CD4-positive, alpha-beta T cell treated with Interleukin-21 for 1 hour (primary cell): ENCODE data around the gene HSPA9.
A peak's percentile ranks its signal among the peaks of the same experiment; 100 is the strongest.

ENCODE experiments used
- DNase-seq: peaks from one replicate; pipeline ENCODE4 v3.0.0-alpha.2; 2020

Gene HSPA9

DNA sequence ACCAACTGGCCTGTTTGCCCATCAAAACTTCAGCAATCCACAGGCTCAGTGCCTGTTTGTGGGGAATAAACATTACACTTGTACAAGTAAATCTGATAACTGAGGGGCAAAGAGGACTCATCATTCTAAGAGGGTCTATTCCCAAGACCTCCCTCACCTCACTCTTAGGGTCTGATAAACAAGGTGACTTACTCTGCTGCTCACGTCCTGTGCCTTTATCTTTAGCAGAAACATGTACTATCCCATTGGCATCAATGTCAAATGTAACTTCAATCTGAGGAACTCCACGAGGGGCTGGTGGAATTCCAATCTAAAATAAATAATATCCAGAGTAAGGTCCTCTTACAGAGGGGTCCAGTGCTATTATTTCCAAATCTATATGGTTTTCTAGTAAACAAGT is 17.5 kb downstream of the HSPA9 start:
- DNase-seq = no peak

DNA sequence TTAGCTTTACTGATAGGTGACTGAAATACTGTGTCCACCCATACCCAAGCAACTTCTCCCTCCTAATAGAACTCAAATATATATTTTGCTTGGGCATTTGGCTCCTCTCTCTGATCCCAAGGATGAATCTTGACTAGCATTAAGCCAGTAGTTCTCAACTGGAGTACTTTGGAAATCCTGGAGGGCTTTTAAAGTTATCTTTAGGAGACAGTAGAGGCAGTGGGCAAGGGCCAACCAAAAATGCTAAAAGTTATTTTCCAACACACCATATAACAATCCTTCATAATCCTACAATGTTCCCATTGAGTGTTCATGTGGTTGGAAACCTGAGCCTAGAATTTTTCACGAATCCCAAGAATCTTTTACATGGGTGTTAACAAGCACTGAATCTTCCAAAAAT is 21.1 kb downstream of the HSPA9 start:
- DNase-seq = no peak

- DNase-seq = no peak
Measured at GRCh38 chr5:138553437-138554095, 21.6 kb downstream of the HSPA9 start.

- DNase-seq = no peak
Measured at GRCh38 chr5:138552657-138553056, 22.5 kb downstream of the HSPA9 start.

DNA sequence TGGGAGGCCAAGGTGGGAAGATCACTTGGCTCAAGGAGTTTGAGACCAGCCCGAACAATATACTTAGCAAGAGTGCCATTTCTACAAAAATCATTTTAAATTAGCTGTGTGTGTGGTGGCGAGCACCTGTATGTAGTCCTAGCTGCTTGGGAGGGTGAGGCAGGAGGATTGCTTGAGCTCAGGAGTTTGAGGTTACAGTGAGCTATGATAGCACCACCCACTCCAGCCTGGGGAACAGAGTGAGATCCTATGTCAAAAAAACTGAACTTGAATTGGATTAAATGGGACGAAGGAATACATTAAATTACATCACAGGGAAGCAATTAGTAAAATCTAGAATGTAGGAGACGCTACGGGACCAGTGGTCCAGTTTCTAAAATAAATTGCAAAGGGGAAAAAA is 25.8 kb downstream of the HSPA9 start:
- DNase-seq = no peak

DNA sequence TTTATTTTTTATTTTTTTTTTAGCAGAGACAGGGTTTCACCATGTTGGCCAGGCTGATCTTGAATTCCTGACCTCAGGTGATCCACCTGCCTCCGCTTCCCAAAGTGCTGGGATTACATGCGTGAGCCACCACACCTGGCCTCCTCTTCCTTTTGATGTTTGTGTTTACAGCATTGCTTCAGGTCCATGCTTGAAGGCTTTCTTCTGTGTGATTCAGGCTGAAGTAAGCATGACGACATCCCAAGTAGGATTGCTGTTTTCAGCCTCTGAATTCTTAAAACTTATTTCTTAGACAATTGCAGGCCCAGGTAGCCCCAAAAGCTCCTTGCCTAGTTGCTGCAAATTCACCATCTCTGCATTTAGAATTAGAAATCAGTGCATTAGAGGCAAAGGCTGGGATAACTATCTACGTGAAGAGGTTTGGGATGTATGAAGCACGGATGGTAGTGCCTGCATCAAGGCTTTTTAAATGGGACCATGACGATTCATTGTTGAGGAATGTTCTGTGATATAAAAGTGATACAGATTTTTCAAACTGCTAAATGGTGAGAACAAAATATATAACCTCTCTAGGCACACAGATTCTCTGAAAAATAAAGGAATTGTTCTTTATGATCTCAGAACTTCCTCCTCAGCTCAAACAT is 29.2 kb downstream of the HSPA9 start:
- no peak for DNase-seq

DNA sequence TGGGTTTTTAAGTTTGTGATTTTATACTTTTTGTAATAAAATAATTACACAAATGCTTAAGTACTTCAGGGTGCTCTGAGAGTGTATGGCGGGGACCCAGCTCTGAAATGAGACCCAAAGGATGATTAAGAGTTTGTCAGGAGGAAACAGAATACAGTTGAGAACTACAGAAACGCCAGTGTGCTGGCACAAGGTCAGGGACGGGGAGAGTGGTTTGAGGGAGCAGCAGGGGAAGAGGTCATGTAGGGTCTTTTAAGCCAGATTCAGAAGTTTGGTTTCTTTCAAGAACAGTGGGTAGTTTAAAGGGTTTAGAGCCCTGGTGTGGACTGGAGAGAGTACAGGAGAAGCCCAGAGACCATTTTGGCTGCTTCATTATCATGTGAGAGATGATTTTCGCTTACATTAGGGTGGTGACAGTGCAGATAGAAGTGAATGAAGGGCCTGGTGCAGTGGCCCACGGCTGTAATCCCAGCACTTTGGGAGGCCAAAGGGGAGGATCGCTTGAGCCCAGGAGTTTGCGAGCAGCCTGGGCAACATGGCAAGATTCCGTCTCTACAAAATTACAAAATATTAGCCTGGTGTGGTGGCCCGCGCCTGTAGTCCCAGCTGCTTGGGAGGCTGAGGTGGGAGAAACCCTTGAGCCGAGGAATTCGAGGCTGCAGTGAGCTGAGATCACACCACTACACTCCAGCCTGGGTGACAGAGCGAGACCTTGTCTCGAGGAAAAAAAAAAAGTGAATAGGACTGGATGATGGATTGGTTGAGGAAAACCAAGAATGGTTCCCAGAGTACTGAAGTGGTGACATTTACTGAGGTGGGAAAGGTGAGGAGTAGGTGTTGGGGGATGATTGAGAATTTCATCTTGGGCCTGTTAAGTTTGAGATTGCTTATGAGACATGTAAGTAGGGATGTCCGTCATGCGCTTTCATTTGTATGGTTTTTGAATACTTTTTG is 30.7 kb downstream of the HSPA9 start:
- DNase-seq = peak; percentile 17

DNA sequence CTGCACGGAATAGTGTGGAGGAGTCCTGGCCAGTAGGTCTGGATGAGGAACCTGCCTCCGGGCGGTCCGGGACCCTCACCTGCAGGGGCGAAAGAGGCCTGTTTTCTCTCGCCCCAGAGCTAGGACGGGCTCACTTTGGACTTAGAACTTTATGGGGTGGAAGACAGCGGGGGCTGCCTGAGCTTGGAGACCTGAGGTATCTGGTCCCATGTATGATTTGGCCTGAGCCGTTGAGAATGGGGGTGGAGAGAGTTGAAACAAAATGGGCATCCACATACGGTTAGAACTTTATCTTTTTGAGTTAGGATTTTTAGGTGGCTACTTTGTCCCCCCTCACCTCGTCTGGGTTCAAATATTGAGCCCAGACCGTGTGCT is 31.5 kb downstream of the HSPA9 start:
- no peak for DNase-seq

DNA sequence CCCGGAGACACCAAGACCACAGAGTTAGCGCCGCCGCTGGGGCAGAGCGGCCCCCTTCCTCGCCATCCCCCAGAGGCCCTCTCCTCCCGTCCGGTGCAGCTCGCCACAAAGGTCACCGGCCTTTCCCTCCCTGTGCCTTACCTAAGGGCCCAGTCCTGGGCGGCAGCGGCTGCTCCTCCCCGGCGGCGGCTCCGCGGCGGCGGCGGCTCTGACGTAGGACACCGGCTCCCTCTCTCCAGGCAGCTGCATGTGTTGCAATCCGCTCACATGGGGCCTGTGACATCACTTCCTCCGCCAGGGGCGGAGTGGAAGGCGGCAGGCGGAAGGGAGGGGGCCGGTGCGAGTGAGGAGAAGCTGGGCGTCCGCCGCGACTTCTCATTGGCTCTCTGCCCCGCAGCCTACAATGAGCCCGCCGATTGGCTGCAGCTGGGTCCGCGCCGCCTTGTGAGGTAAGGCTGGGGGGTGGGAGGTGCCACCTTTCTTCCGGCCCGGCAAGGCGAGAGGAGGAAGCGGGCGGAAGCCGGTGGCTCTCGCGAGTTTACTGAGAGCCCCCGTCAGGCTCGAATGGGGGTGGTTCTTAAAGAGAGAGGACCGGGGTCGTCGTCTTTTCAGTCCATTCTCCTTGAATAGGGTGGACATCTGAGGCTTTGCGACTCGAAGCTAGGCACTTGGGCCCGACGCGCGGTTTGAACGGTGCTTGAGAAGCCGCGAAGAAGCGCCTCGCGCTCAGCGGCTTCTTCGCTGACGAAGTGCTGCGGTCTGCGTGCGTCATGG is 32.1 kb downstream of the HSPA9 start, which contains the start of gene ETF1:
ETF1 (minus strand) TSS at position 281 of the 774 bp plus-strand sequence. CDS start 318 bp downstream, outside the sequence.
- DNase-seq = peak; percentile 100

DNA sequence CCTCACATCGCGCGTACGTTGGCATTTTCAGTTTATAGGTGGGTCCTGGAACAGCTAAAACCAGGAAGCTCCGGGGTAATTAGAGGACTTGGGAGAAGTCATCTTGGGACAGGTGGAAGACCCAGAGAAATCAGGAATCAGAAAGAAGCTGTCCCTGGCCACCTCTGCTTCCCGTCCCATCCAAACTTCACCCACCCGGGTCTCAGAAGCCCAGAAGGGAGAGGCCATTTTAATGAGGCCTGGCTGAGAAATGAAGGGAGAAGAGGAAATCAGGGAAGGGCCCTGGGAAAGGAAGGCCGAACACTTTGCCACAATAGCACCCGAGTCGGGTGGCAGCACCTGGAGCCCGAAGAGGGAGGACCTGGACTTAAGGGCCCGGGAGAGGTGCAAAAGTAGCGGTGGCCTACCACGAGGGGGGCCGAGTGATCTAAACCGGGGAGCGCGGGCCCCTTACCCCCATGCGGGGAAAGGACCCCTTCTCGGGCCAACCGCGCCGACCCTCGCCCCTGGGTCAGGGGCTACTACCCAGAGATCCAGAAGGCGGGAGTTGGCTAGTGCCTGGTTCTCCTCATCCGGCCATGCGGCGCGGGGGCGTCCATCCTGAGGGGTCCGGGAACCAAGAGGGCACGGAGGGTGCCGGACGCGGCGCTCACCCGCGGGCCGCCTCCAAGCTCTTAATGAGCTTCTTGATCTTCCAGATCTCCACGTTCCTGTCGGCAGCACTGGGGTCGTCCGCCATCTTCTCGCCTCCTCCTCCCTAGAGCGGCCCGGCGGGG is 32.8 kb downstream of the HSPA9 start:
- DNase-seq = peak; percentile 20

DNA sequence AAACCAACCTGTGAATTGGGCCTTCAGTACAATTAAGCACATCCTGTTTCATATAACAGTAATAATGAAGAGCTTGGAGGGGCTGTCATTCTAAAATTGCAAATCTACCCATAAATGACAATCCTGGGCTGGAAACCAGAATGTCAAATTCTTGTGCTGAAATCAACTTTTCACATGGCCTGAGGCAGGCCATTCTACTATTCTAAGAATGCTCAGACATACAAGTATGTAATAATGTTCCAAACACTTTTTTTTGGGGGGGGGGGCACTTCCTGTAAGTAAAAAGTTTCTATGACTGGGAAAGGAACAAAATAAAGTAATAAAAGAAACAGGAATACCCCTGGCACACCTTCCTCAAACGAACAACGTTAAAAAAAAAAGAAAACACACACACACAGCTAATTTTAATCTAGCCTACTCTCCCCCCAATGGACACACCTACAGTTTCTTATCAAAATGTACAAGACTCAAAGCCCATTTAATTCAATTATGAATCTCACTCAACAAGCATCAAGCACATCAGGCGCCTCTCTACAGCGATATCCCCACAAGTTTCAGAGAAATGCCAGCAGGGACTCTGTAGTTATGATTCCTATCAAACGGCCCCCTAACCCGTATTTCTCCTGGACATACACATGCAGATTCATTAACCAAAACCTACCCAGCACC is 33.6 kb downstream of the HSPA9 start:
- no peak for DNase-seq

DNA sequence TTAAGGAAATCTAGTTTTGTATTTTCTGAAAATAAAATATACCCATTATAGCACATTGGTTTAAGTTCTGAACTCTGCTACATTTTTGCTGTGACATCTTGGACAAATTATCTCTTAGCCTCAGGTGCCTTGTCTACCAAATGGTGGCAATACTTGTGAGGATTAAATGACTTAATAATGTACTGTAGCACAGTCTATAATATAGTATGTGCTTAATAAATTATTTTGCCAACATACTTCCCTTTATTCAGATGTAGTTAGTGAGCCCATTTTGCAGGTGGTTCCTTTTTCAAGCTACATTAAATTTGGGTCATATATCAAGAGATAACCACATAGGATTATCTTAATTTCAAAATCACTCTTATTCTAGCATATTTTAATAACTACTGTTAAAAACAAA is 35.4 kb downstream of the HSPA9 start:
- DNase-seq = no peak

DNA sequence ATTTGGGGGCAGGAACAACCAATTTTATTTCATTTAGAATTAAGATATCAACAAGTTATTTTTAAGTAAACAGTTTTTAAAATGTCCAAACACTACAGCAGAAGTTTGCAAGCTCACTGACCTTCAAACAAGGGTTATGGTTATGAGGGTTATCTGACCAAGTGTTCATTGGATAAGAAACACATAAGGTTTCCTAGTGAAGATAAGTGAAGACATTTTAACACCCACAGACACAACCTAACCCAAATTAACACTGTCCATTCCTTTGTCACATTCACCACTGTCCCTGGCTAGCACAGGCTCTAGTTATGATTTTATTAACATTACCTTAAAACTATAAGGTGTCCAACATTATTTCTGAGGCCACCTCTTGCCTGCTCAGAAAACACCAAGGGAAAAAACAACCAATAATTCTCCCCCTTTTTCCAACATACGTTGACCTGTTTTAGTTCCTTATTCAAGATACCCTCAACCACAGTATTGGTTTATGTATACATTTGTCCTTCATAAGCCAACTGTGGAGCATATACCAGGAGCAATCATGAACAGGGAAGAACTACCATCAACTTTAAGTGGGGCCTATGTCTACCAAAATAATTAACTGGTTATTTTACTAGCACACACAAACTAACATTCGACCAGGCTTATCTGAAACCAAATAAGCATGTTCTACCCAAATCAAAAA is 36.1 kb downstream of the HSPA9 start:
- DNase-seq = no peak

DNA sequence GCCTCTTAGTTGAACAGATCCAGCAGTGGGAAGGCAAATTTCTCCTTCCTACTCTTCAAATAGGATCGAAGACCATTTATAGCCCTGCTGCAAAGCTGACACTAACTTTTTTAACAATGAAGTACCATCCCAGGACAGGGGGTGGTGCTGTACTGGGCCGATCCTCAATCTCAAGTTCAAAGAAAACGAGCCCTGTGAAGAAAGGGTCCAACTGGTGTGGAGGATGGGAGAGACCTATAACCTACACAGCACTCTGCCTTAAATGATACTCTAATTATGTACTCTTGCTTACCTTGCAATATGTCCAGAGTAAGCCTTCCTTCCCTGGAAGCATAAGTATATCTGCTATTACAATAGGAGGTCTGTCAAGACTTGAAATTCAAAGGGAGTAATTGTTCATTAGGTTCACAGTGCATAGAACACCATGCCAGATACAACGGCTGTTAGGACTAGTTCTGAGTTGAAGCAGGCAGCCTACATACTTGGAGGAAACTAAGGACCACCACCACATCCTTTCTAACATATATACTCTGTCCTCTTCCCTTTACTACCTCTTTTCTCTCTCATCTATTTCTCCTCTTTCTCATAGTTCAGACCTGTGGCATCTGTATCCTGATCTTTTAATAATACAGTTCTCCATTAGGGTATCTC is 38.4 kb downstream of the HSPA9 start:
- DNase-seq = peak; percentile 30

- no peak for DNase-seq
Measured at GRCh38 chr5:138536215-138536614, 39.0 kb downstream of the HSPA9 start.

DNA sequence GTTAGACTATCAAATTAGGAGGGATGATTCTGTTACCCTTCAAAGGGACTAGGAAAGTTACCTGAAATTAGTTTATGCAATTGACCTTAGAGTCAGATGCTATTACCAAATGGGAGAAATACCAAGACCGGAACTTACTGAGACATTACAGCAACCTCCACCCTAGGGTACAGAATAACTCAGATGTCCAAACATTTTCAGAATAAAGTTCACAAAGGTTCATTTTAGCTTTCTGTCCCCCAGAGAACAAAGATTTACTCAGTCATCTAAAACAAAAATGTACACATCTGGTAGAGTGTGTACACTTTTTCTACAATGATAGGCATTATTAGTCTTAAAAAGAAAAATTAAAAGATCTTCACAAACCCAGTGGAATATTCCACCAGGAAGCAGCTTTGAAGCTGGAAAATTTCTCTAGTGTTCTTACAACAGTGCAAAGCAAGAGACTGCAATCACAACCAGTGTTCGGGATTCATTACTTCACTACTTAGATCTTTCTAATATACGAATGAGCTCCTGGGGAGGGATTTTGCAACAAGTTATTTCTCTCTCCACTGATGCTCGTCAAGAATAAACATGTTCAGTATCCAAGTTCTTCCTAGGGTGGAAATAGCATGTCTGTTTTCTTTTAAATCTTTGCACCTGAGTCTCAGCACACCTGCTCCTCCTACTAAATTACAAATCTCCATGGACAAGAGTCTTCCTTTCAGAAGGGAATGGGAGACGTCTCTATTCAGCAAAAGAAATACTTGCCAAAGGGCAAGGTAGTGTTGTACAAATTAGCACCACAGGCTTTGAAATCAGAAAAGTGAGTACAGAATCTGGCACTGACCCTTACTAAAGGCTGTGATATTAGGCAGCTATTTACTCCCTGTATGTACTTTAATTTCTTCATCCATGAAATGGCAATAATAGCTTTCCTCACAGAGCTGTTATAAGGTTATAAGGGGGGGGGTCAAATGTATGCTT is 40.9 kb downstream of the HSPA9 start:
- no peak for DNase-seq

GRCh38 chr5:138529812-138530211 is 45.4 kb downstream of the HSPA9 start:
- DNase-seq = no peak

GRCh38 chr5:138528744-138529469 is 46.3 kb downstream of the HSPA9 start:
- DNase-seq = no peak
